ENCODE data around the gene ANKK1.

ANKK1 gene

GRCh38 chr11:113382121-113382520, 5.5 kb upstream of the ANKK1 start:
- no peak for DNase-seq

DNA sequence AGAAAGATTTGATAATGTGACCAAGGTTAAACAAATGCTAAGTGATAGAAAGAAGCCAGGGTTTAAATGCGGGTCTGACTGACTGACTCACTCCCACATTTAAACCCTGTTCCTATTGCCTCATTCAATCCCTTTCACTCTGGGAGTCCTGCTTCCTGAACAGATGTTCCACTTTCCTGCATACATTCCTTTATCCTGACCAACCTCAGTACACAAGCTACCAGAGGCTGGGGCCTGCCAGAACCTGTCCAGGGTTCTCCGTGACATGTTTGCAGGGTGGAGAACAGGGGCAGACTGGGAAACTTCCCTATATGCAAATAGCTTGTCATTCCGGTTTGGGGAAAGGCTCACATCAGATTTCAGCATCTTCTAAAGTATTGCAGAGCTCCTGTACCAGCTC, 3.0 kb upstream of the ANKK1 start:
- peak; percentile 32 to 52 for DNase-seq

DNA sequence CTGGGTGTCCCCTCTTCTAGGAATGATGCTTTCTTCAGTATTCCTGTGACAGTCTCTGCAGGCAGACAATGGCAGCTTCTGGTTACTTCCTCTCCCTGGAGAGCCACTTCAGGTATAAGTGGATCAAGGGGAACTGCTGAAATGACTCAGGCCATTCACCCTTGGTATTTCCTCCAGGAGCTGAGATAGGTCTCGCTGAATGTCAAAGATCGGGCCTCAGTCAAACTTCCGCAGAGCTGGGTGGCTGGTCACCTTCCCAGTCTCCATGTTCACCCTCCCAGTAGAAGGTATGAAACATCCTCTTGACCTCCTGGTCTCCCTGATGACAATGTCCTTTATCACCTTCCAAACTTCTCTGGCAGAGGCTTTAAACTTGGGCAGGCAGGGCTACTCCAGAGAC, 1.8 kb upstream of the ANKK1 start:
- no peak for DNase-seq

GRCh38 chr11:113386866-113387265, 713 bp upstream of the ANKK1 start:
- no peak for DNase-seq

- DNase-seq = peak; percentile 99 to 100
Measured at GRCh38 chr11:113389272-113389671, 1.7 kb downstream of the ANKK1 start.

DNA sequence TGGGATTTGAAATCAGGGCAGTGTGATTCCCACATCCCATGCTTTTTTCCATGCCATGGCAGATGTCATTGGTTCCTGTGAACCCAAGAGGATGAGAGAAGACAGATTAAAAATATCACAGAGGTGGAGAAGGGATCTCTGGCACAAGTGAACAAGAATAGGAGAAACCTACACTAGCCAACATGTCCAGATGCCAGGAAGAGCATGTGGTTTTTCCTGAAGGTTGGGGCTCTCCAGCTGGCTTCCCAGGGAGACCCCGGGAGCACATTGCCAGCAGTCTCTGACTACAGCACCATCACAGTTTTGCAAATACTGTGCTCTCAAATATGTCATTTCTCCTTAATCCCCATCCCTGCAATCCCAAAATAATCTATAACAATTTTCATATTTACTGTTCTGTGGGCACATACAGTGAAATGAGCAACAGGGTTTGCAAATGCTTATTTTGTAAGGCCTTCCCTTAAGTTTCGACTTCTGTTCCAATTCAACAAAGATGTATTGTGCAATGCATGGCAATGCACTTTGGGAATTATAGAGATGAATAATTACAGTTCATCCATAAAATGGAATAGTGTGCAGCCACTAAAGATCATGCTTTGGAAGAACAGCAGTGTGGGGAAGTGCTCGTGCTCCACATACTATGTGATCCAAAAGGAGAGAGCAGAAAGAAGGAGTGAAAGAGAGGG, 4.8 kb downstream of the ANKK1 start:
- DNase-seq = peak in 1 of 2 experiments; percentile 16

DNA sequence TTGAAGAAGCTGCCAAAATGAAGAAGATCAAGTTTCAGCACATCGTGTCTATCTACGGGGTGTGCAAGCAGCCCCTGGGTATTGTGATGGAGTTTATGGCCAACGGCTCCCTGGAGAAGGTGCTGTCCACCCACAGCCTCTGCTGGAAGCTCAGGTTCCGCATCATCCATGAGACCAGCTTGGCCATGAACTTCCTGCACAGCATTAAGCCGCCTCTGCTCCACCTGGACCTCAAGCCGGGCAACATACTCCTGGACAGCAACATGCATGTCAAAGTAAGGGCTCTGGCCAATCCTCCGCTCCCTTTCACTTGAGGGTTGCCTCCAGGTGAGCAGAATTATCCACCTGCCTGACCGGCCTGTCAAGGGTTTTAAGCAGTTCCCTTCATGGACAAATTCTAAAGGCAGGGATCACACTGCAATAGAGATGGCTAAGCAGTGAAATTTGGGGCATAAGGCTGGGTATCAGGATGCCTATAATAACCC, 6.0 kb downstream of the ANKK1 start:
- no peak for DNase-seq

- no peak for DNase-seq
Measured at GRCh38 chr11:113394919-113395318, 7.3 kb downstream of the ANKK1 start.

DNA sequence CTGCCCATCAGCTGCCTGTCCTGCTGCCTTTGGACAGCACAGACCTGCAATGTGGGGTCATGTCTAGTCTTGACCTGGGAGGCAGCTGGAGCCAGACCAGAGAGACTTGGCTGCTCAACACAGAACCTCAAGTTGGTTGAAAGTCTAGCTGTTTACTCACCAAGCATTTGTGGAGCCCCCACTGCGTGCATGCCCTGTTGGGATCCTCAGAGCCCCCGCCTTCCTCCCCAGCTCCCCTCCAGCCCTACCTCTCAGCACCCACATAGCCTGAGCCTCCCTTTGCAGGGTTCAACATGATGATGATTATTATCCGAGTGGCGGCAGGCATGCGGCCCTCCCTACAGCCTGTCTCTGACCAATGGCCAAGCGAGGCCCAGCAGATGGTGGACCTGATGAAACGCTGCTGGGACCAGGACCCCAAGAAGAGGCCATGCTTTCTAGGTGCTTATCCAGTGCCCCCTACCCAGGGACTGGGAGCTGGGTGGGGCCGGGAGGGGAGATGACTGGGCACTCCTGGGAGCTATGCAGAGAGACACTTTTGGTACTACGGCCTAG, 8.3 kb downstream of the ANKK1 start:
- DNase-seq = no peak

DNA sequence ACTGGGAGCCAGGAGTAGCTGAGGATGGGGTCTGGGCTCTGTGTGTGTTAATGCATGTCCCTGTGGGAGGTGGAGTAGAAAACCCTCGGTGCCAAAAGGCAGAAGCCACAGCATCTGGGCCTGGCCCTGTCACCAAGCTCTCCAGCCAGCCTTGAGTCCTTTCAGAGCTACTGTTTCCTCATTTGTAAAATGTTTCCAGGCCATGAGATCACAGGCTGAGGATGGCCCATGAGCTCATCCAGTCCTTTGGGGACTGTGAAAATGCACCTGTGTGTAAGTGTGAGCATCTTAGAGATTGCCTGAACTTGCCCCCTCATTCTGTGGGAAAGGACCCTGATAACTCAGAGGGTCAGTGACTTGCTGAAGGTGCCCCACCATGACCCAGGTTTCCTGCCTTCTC, 9.1 kb downstream of the ANKK1 start:
- DNase-seq = no peak

DNA sequence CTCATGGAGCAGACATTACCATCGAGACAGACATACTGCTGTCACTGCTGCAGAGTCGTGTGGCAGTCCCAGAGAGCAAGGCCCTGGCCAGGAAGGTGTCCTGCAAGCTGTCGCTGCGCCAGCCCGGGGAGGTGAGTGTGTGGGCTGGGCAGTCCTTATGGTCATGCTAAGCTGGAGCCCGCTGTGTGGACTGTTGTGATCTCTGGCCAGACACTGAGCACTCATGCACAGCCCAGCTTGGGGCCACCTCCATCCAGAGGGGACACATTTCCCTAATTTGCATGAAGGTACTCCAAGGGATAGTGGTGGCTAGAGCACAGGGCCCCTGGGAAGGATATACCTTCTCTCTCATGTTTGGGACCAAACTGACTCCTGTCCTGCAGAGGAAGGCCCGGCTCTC, 9.6 kb downstream of the ANKK1 start:
- DNase-seq = no peak

DNA sequence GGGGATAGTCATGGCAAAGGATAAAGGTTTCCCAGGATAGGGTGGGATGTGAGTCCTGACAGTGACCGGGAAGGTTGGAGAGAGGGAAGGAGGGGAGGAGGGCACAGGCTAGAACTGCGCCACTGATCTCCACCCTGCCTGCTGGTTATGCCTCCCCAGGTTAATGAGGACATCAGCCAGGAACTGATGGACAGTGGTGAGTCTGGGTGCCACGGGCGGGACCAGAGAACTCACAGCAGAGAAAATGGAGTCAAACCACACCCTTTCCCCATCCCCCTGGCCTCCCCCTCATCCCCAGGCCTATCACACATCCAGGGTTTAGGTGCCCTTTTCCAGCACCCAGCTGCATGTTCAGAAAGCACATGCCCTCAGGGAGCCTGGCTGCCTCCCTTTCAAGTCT, 10.2 kb downstream of the ANKK1 start:
- no peak for DNase-seq

DNA sequence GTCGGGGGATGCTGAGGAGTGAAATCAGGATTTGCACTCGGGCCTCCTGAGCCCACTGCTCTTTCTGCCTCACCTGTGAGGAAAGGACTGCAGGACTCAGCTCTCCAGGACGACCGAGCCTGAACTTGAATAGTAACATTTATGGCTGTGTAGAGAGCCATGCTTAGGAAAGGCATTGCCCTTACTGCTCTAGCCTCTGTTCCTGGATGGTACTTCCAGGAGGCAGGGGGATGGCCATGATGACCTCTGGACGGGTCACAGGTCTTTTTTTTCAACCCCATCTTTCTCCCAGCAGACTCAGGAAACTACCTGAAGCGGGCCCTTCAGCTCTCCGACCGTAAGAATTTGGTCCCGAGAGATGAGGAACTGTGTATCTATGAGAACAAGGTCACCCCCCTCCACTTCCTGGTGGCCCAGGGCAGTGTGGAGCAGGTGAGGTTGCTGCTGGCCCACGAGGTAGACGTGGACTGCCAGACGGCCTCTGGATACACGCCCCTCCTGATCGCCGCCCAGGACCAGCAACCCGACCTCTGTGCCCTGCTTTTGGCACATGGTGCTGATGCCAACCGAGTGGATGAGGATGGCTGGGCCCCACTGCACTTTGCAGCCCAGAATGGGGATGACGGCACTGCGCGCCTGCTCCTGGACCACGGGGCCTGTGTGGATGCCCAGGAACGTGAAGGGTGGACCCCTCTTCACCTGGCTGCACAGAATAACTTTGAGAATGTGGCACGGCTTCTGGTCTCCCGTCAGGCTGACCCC, 11.3 kb downstream of the ANKK1 start:
- no peak for DNase-seq

DNA sequence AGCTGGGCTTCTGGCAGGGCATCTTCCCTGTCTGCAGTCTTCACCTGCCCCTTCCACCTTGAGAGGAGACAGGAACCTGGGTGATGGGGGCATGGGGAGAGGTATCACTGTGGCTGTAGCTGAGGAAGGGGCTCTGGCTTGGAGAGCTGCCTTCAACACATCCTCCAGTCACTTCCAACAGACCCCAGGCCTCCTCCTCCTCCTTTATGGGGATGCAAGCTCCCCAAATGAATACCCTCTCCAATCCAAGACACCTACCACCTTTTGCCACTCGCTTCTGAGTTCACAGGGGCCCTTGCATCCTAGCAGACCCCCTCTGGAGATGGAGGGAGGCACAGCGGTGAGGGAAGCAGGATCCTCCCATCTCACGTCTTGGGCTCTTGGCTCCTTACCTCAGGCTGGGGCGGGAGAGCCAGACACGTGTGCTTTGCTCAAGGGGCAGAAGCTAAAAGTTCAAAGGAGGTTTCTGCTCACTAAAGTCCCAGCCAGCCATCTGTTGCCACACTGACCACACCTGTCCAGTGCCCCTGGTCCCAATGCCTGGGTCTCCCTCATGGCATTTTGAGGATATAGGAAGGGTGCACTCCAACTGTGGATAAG, 13.2 kb downstream of the ANKK1 start:
- DNase-seq = no peak

- peak; percentile 64 to 72 for DNase-seq
Measured at GRCh38 chr11:113401718-113402117, 14.1 kb downstream of the ANKK1 start.

GRCh38 chr11:113404859-113405430, 17.4 kb downstream of the ANKK1 start:
- DNase-seq = no peak

- no peak for DNase-seq
Measured at GRCh38 chr11:113405724-113406478, 18.3 kb downstream of the ANKK1 start.

- DNase-seq = no peak
Measured at GRCh38 chr11:113407163-113407562, 19.6 kb downstream of the ANKK1 start.

- no peak for DNase-seq
Measured at GRCh38 chr11:113408206-113408605, 20.6 kb downstream of the ANKK1 start.

- DNase-seq = no peak
Measured at GRCh38 chr11:113408887-113409286, 21.3 kb downstream of the ANKK1 start.

DNA sequence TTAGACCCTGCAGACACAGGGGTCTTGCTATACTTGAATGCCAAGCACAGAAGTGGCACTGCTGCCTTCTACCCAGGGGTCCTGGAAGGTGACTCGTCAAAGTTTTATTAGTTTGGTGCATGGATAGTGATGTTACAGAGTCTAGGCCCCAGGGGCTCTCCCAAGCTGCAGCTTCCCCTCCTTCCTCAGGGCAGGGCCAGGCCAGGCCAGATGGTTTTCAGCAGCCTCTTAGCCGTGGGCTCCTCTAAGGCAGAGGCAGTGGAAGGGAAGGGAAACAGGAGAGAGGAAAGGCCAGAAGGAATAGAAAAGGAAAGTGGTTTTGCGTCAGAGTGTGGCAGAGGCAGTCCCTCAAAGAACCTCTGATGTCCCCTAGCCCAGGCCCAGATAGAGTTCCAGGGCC, 21.9 kb downstream of the ANKK1 start:
- no peak for DNase-seq

DNA sequence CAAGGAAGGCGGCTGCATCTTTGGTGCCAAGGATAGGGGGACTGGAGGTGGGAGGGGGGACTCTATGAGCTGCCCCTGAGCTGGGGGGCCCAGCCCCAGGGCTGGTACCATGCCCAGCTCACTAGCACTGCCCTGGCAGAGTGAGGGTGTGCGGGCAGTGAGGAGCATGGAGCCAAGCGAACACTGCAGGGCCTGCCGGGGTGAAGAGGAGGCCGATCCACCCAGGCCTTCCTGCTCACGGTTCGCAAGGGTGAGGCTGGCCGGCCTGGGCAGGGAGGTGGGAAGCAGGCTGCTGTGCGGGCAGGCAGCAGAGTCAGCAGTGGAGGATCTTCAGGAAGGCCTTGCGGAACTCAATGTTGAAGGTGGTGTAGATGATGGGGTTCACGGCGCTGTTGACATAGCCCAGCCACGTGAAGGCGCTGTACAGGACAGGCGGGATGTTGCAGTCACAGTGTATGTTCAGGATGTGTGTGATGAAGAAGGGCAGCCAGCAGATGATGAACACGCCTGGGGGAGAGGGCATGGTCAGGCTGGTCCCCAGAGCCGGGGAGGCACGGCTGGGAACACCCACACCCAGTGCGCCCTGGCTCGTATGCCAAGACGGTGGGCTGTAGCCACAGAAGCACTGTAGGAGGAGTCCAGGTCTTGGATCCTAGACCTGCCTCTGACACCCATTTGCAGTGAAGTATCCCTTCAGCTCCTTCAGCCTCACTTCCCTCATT, 23.0 kb downstream of the ANKK1 start:
- no peak for DNase-seq
